HEK293T (cell line): ENCODE data around the gene ANKRD52.
A peak's percentile ranks its signal among the peaks of the same experiment; 100 is the strongest.

Source experiments
- CTCF ChIA-PET: fragments of 350-600 bp; formaldehyde crosslinking; extraction: SDS; loops from one replicate; lab custom pipeline; 2021; ENCODE audit warnings: antibody characterized with exemption, inconsistent platforms; lab: Yijun Ruan, JAX
- POLR2A ChIA-PET: fragments of 350-600 bp; formaldehyde crosslinking; extraction: SDS; loops from one replicate; lab custom pipeline; 2020; ENCODE audit warnings: antibody characterized with exemption, inconsistent platforms; lab: Yijun Ruan, JAX
- DNase-seq: peaks from one replicate; pipeline ENCODE4 v3.0.0; 2012; ENCODE audit warnings: mixed read lengths; ENCODE audit errors: extremely low spot score
- ARNT ChIP-seq: fragments of 450-650 bp; IDR thresholded peaks from 2 replicates; pipeline ENCODE4 v1.6.1; 2017; ENCODE audit warnings: mild to moderate bottlenecking
- BHLHE40 ChIP-seq: fragments of 450-650 bp; IDR thresholded peaks from 2 replicates; pipeline ENCODE4 v1.6.1; 2016; ENCODE audit warnings: mild to moderate bottlenecking, moderate library complexity, borderline replicate concordance
- CTBP1 ChIP-seq: fragments of 450-650 bp; IDR thresholded peaks from 2 replicates; pipeline ENCODE4 v1.6.1; 2016; ENCODE audit warnings: borderline replicate concordance
- ELF4 ChIP-seq: fragments of 450-650 bp; IDR thresholded peaks from 2 replicates; pipeline ENCODE4 v1.6.1; 2017; ENCODE audit warnings: antibody characterized with exemption
- FOXA1 ChIP-seq: fragments of 450-650 bp; IDR thresholded peaks from 2 replicates; pipeline ENCODE4 v1.6.1; 2016; ENCODE audit warnings: mild to moderate bottlenecking
- FOXK2 ChIP-seq: fragments of 450-650 bp; IDR thresholded peaks from 2 replicates; pipeline ENCODE4 v1.6.1; 2016; ENCODE audit warnings: mild to moderate bottlenecking
- FOXM1 ChIP-seq: fragments of 450-650 bp; IDR thresholded peaks from 2 replicates; pipeline ENCODE4 v1.6.1; 2017; ENCODE audit warnings: mild to moderate bottlenecking, borderline replicate concordance
- HDGF ChIP-seq: fragments of 450-650 bp; IDR thresholded peaks from 2 replicates; pipeline ENCODE4 v1.6.1; 2017; ENCODE audit warnings: antibody characterized with exemption, borderline replicate concordance
- L3MBTL2 ChIP-seq: fragments of 450-650 bp; conservative IDR thresholded peaks from 2 replicates; pipeline ENCODE4 v1.6.1; 2016; ENCODE audit warnings: mild to moderate bottlenecking
- LEF1 ChIP-seq: fragments of 450-650 bp; IDR thresholded peaks from 2 replicates; pipeline ENCODE4 v1.6.1; 2017; ENCODE audit warnings: mild to moderate bottlenecking, borderline replicate concordance
- NFRKB ChIP-seq: fragments of 450-650 bp; IDR thresholded peaks from 2 replicates; pipeline ENCODE4 v1.6.1; 2016; ENCODE audit warnings: mild to moderate bottlenecking, moderate library complexity
- SP1 ChIP-seq: fragments of 450-650 bp; IDR thresholded peaks from 2 replicates; pipeline ENCODE4 v1.6.1; 2017
- SUZ12 ChIP-seq: fragments of 450-650 bp; IDR thresholded peaks from 2 replicates; pipeline ENCODE4 v1.6.1; 2016; ENCODE audit warnings: mild to moderate bottlenecking
- TARDBP ChIP-seq: fragments of 450-650 bp; IDR thresholded peaks from 2 replicates; pipeline ENCODE4 v1.6.1; 2016
- ZNF384 ChIP-seq: fragments of 450-650 bp; IDR thresholded peaks from 2 replicates; pipeline ENCODE4 v1.6.1; 2016
- TF ChIP-seq, protein P1 (sequence below): fragments of 450-650 bp; IDR thresholded peaks from 2 replicates; pipeline ENCODE4 v1.6.1; 2016

ANKRD52 gene

GRCh38 chr12:56221757-56222530 lies 36.2 kb downstream of the ANKRD52 start, which contains the start of gene RNF41:
RNF41 (minus strand) TSS chr12:56221922; CDS start chr12:56214047, 7,875 bp downstream.
- TF ChIP-seq HDGF, result 0 out of 2 replicates have a peak, but pooled peaks have one; percentile 83
- no peak for TF ChIP-seq FOXM1
- TF ChIP-seq L3MBTL2, result peak; percentile 64; the same call in 1 of the 2 replicates
- peak; percentile 95 for DNase-seq
- POLR2A ChIA-PET, result interaction anchor here (0.8 to 3.2 kb wide), 38 partner anchors 9 to 391 kb away, joined by 3 to 70 read pairs (median 7); partner anchors contain the start of genes ANKRD52, CNPY2, COQ10A and ERBB3
- CTCF ChIA-PET, result interaction anchor here (0.6 to 3.3 kb wide), 13 partner anchors 11 to 195 kb away, joined by 3 to 28 read pairs (median 4); partner anchors contain the start of genes ANKRD52 and SMARCC2

GRCh38 chr12:56221232-56221756 lies 36.9 kb downstream of the ANKRD52 start:
- DNase-seq, result peak; percentile 55
- POLR2A ChIA-PET, result interaction anchor here (0.8 to 3.2 kb wide), 34 partner anchors 8 to 391 kb away, joined by 3 to 70 read pairs (median 8); partner anchors contain the start of genes ANKRD52, CNPY2, COQ10A and ESYT1
- CTCF ChIA-PET, result interaction anchor here (0.8 to 3.3 kb wide), 9 partner anchors 10 to 102 kb away, joined by 3 to 28 read pairs (median 7); partner anchors contain the start of genes ANKRD52 and SMARCC2
- TF ChIP-seq L3MBTL2 (0 out of 2 replicates have a peak, but pooled peaks have one; percentile 14), SUZ12 (no peak)
- TF ChIP-seq, protein P1, sequence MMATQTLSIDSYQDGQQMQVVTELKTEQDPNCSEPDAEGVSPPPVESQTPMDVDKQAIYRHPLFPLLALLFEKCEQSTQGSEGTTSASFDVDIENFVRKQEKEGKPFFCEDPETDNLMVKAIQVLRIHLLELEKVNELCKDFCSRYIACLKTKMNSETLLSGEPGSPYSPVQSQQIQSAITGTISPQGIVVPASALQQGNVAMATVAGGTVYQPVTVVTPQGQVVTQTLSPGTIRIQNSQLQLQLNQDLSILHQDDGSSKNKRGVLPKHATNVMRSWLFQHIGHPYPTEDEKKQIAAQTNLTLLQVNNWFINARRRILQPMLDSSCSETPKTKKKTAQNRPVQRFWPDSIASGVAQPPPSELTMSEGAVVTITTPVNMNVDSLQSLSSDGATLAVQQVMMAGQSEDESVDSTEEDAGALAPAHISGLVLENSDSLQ, result peak; percentile 80

- DNase-seq, result no peak
- ChIA-PET POLR2A (interaction anchor here (0.9 to 3.2 kb wide), 16 partner anchors 9 to 143 kb away, joined by 3 to 70 read pairs (median 14); partner anchors contain the start of genes ANKRD52, CNPY2, COQ10A and ESYT1), CTCF (interaction anchor here (1.2 to 3.3 kb wide), 3 partner anchors 12 to 21 kb away, joined by 4 to 28 read pairs (median 13); no protein-coding TSS in a partner anchor)
- TF ChIP-seq, protein P1, result no peak
- TF ChIP-seq SP1 (no peak), FOXK2 (no peak), LEF1 (no peak), ARNT (no peak), BHLHE40 (no peak)
These were observed 37.5 kb downstream of the ANKRD52 start for GRCh38 chr12:56220611-56221231.

- no peak for TF ChIP-seq ARNT
- no peak for TF ChIP-seq TARDBP
- TF ChIP-seq CTBP1, result no peak
- TF ChIP-seq LEF1, result no peak
- TF ChIP-seq ELF4, result no peak
- no peak for TF ChIP-seq BHLHE40
- no peak for TF ChIP-seq NFRKB
- TF ChIP-seq FOXK2, result no peak
- no peak for TF ChIP-seq FOXM1
- TF ChIP-seq SP1, result no peak
- no peak for TF ChIP-seq HDGF
- TF ChIP-seq, protein P1, result no peak
- no peak for TF ChIP-seq ZNF384
- POLR2A ChIA-PET, result interaction anchor here (3.0 to 3.2 kb wide), 2 partner anchors 30 to 92 kb away, joined by 23 to 66 read pairs; partner anchors contain the start of genes ESYT1 and SMARCC2
- DNase-seq, result no peak
- CTCF ChIA-PET, result interaction anchor here (3.3 kb wide), 1 partner anchor 15 kb away, joined by 28 read pairs; no protein-coding TSS in a partner anchor
These were observed 38.3 kb downstream of the ANKRD52 start for GRCh38 chr12:56219840-56220239.

- CTCF ChIA-PET, result interaction anchor here (0.8 to 1.9 kb wide), 2 partner anchors 10 to 42 kb away, joined by 3 to 5 read pairs; no protein-coding TSS in a partner anchor
- no peak for DNase-seq
- POLR2A ChIA-PET, result no interaction called here
- TF ChIP-seq SP1 (no peak), FOXK2 (no peak), CTBP1 (no peak), ARNT (no peak), ELF4 (no peak), NFRKB (no peak)
These were observed 41.7 kb downstream of the ANKRD52 start for GRCh38 chr12:56216461-56216860.

DNA sequence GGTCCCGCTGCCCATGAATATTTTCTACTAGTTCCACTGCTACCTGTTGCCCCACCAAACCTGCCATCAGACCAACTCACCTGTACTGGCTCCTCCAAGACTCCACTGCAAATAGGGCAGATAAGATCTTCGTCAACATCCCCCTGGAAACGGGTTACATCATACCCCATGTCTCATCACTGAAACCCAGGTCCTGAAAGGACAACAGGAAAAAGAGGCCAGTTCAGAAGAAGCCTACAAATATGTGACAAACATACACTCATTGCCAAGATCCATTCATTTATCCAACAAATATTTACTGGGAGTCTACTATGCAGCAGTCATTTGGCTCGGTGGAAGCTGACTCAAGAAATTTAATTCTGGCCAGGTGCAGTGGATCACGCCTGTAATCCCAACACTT lies 44.3 kb downstream of the ANKRD52 start:
- CTCF ChIA-PET, result no interaction called here
- POLR2A ChIA-PET, result interaction anchor here (1.5 kb wide), 1 partner anchor 8 kb away, joined by 8 read pairs; the partner anchor contains the start of gene RNF41
- TF ChIP-seq FOXM1 (no peak), BHLHE40 (no peak), FOXA1 (no peak), ZNF384 (no peak), L3MBTL2 (no peak), TARDBP (no peak), ARNT (no peak), SP1 (no peak), NFRKB (no peak), CTBP1 (no peak), SUZ12 (no peak), FOXK2 (no peak), HDGF (no peak)
- TF ChIP-seq, protein P1, result no peak

More for the DNA sequence above, 44.3 kb downstream of the ANKRD52 start:
- DNase-seq, result no peak
